ENCODE results near the gene DCP1A.
A peak's percentile ranks its signal among the peaks of the same experiment; 100 is the strongest.

DNA sequence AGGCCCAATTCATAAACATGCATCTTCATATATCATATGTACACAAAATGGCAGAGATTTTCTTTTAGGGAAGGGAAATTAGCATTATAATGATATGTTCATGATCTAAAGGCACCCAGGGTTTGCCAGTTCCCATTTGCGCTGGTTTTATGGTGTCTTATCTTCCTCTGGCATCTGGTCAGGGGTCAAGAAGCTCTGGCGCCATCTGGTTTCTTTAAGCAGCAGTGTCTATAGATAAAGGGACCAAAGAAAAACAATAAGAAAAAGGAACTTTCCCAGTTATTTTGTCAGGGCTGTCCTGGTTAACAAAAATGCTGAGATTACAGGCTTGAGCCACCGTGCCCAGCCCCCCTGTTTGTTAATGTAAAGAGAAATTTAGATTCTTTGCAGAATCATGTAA lies 3.3 kb upstream of the DCP1A start:
- TF ChIP-seq, protein P1, sequence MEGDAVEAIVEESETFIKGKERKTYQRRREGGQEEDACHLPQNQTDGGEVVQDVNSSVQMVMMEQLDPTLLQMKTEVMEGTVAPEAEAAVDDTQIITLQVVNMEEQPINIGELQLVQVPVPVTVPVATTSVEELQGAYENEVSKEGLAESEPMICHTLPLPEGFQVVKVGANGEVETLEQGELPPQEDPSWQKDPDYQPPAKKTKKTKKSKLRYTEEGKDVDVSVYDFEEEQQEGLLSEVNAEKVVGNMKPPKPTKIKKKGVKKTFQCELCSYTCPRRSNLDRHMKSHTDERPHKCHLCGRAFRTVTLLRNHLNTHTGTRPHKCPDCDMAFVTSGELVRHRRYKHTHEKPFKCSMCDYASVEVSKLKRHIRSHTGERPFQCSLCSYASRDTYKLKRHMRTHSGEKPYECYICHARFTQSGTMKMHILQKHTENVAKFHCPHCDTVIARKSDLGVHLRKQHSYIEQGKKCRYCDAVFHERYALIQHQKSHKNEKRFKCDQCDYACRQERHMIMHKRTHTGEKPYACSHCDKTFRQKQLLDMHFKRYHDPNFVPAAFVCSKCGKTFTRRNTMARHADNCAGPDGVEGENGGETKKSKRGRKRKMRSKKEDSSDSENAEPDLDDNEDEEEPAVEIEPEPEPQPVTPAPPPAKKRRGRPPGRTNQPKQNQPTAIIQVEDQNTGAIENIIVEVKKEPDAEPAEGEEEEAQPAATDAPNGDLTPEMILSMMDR (IDR thresholded peaks at IDR 0.05; ENCODE audit: low read length): peak; percentile 57
- TF ChIP-seq EZH2 (IDR thresholded peaks at IDR 0.05; ENCODE audit: borderline replicate concordance, low read length): no peak

Measured in OCI-LY1 (cell line).